ENCODE measurements around the gene LPIN1.
"Not testable (repeated sequence)": the region's sequence is repeated elsewhere in the genome, so short reads cannot be mapped to it uniquely, and the experiment has no call there.

Gene LPIN1

DNA sequence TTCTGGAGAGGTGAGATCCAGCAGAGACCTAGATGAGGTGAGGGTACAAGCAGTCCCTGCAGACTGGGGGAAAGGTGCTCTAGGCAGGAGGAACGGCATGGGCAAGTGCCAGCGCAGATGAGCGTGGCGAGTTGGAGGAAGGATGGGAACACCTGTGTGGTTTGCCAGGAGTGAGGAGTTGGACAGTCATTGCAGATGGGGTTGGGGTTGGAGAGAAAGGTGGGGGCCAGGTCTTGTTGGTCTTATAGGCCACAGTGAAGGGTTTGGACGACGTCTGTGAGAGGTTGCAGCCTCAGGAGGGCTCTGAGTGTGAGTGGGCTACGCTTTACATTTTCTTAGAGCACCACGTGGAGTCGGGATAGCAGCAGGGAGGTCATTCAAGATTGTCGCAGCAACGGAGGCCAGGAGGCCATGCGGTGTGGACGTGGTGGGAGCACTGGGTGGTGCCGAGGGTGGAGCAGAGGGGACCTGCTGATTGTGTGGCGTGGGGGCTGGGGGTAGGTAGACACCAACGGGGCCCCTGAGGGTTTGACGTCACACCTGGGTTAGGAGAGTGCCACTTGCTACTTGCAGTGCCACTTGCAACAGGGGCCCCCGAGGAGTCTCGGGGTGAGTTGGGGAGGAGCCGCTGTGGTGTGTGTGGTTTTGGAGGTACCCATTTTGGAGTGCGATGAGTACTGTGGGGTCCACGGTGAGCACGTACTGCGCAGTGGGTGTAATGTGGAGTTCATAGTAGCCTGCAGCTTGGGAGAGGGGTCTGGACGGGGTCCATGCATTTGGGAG, 66.2 kb downstream of the LPIN1 start:
- DNase-seq (ENCODE audit: low spot score): no peak

DNA sequence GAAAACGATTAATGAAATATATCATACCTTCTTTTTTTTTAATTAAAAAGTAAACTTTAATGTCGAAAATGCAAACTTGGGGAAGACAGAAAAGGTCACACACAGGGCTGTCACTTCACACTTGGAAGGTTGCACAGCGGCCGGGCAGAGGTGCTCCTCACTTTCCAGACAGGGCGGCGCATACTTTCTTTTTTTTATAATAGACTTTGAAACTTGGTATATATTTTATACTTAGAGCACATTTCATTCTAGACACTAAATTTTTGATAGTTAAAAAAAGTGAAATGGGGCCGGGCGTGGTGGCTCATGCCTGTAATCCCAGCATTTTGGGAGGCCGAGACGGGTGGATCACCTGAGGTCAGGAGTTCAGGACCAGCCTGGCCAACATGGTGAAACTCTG, 66.9 kb downstream of the LPIN1 start:
- not testable (repeated sequence) for DNase-seq (ENCODE audit: low spot score)

DNA sequence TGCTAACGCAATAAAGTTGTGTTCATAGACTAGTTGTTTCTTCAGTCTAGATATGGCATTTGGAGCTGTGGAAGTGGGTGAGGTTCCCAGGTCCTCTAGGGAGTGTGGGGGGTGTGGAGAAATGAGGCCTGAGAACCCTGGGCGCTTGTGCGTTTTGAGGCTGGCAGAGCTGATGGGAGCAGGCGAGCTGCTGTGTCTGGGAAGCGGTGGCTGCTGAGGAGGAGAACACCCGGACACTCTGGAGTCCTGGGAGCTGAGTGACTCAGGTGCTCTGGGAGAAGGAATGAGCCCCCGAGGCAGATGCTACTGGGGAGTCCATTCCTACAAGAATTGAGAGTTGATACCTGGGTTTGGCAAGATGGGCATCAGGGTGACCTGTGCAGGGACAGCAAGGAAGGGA, 67.5 kb downstream of the LPIN1 start:
- DNase-seq (ENCODE audit: low spot score): no peak

DNA sequence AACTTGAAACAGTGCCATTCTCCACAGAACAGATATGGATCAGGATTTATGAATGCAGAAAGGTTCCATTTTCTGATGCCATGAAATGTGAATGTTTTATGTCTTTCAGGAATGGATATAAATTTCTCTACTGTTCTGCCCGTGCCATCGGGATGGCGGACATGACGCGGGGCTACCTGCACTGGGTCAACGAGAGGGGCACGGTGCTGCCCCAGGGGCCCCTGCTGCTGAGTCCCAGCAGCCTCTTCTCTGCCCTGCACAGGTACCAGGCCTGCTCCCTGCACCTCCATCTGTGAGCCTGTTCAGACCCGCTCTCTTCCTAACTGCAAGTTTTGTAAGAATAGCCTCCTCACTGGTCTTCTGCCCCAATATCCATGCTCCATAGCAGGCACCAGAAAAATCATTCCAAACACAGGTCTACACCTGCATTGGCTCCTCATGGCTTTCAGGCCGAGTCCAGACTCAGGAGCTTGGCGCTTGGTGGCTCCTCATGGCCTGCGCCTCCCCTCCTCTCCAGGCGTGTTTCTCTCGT, 68.6 kb downstream of the LPIN1 start:
- DNase-seq (ENCODE audit: low spot score): no peak

DNA sequence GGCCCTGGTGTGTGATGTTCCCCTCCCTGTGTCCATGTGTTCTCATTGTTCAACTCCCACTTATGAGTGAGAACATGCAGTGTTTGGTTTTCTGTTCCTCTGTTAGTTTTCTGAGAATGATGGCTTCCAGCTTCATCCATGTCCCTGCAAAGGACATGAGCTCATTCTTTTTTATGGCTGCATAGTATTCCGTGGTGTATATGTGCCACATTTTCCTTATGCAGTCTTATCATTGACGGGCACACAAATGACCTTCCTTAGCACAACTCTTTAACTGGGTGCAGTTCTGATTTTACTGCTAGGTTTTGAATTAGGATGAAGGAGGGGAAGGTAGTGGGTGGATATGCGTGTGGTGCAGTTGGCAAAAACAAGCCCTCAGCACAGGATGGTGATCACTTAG, 70.5 kb downstream of the LPIN1 start:
- DNase-seq (ENCODE audit: low spot score): not testable (repeated sequence)

DNA sequence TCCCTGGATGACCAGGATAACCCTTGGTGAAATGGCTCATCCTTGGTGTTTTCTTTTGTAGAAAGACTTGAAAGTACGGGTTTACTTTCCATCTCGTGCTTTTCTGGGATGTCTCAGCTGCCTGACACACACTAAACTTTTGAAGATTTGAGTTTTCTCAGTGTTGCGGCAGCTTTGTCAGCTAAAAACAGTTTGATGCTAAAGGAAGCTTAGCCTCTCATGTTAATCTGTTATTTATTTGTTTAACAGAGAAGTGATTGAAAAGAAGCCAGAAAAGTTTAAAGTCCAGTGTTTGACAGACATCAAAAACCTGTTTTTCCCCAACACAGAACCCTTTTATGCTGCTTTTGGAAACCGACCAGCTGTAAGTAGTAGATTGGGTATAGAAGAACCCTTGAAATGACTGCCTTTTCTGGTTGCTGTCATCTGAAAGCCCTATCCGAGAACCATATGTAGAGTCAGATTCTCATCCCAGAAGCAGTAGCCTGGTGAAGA, 72.8 kb downstream of the LPIN1 start:
- DNase-seq (ENCODE audit: low spot score): no peak

DNA sequence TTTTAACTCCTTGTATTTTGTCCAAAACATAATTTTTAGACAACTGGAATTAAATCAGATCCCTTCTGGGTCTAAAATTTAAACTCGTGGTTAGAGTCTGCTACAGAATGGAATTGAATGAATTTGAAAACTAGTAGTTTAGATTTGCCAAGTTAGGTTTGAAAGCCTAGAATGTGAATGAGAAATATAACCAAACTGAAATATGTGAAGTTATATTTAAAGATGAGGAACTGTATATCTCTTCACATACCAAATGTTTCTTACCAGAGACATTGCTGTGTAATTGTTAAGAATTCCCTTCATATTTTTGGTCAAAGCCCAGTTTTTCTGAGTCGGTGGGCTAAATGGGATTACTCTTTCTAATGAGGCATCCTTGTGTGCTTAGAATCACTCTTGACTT, 74.2 kb downstream of the LPIN1 start:
- no peak for DNase-seq (ENCODE audit: low spot score)

DNA sequence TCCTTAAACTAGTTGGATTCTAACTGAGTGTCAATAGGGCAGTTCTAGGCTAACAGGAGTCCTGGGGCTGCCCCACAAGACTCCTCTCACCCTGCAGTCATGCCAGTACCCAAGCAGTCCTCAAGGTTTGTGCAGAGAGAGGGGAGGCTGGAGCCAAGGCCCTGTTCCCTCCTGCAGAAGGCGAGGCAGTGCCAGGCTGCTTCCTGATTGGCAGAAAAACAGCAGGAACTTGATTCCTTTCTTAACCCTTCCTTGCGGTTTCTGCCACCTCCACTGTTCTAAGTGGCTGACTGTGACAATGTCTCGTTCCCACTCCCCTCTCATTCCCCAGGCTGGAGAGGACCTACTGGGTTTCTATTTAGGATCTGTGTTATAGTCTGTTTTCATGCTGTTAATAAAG, 75.3 kb downstream of the LPIN1 start:
- no peak for DNase-seq (ENCODE audit: low spot score)

DNA sequence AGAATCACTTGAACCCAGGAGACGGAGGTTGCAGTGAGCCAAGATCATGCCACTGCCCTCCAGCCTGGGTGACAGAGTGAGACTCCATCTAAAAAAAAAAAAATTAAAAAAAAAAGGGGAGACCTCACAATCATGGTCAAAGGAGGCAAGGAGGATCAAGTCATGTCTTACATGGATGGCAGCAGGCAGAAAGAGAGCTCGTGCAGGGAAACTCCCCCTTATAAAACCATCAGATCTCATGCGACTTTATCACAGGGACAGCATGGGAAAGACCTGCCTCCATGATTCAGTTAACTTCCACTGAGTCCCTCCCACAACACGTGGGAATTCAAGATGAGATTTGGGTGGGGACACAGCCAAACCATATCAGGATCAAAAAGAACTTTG, 75.9 kb downstream of the LPIN1 start:
- not testable (repeated sequence) for DNase-seq (ENCODE audit: low spot score)

DNA sequence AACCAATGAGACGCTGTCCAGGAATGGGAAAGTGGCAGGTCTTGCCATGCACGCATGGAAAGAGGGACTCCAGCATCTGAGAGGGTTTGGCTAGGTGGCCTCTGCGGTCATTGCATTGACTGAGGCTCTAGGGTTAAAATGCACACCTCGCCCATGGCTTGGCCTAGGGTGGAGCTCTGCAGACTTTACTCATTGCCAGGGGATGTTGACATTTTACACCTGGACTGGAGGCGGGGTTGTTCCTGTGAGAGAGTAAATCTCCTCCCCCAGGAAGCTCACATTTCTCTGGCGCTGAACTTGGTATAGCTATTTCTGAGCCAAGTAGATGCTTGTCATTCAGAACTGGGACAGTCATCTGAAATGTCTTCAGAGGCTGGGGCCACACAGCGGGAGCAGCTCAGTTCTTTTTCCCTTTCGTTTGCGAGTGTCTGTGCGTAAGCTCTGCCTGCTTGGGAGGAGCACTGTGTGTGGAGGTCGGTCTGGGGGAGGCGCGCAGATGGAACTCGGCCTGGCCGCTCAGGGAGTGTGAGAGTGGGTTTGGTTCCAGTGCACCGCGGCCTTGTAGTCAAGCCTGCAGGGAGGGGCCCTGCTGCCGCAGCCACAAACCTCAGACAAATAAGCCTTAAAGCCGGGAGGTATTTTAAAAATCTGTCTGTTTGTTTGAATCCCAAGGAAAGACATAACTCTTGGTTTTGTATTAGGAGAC, 76.5 kb downstream of the LPIN1 start:
- DNase-seq (ENCODE audit: low spot score): no peak

DNA sequence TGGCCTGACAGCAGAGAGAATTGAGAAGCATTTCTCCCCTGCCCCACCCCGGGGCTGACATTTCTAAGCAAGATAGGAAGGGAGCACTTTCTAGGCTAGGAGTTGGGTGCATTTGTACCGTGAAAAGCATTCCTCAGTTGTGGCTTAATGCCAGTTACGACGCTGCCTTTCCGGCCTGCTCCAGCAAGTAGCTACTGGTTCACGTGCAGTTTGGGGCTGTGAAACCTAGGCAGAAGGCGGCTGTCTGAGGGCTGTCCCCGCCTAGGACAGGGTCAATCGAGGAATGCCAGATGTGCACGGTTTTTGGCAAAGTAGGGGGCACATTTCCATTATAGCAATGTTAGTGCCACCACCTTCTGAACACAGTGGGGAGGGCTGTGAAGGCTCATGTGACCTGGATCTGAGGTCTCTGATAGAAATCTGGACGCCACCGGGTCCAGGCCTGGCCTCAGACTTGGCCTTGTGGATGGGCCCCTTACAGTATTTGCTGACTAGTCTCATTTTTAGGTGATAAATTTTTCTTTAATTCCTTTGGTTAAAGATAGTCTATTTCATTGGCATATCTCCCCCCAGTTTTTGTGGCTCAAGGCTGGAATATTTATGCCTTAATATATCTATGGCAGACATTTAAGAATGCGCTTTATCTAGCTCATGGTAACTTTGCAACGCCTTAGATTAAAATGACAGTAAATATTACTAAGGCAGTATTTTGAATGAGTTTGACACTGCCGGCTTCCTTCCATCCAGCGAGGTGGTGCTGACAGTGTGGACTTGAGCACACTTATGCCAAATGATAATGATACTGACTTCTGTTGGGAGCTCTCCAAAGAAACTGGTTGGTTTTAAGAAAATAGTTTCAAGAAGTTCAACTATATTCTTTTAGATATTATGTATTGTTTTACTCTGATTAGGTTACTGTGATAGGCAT, 78.7 kb downstream of the LPIN1 start:
- no peak for DNase-seq (ENCODE audit: low spot score)

DNA sequence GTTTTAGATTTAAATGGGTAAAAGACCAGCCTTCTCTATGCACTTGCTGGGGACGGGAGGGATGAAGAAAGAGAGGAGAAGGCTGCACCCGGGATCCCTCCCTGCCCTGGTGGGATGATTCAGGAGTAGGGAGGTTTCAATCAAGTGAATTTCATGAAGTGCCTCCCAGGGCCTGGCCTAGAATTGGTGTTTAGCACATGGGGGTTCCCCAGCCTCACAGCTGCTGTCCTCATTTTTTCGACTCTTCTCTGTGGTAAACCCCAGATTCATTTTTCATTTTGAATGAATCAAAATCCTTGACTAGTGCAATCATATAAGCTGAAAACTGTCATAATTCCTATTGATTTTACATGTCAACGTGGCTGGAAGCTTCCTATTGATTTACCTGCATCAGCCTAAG, 81.1 kb downstream of the LPIN1 start:
- DNase-seq (ENCODE audit: low spot score): no peak

DNA sequence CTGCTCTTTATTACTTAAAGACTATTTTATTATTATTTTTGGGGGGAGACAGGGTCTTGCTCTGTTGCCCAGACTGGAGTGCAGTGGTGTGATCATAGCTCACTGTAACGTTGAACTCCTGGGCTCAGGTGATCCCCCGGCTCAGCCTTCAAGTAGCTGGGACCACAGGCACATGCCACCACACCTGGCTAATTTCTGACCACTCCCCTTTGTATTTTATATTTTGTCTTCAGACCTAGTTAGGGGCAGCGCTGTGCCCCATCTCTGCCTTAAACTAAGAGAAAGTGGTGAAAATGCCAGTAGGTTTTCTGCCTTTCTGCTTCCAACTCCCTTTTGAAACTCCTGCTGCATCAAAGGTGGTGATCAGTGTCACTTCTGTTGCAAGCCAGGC, 82.5 kb downstream of the LPIN1 start:
- no peak for DNase-seq (ENCODE audit: low spot score)

DNA sequence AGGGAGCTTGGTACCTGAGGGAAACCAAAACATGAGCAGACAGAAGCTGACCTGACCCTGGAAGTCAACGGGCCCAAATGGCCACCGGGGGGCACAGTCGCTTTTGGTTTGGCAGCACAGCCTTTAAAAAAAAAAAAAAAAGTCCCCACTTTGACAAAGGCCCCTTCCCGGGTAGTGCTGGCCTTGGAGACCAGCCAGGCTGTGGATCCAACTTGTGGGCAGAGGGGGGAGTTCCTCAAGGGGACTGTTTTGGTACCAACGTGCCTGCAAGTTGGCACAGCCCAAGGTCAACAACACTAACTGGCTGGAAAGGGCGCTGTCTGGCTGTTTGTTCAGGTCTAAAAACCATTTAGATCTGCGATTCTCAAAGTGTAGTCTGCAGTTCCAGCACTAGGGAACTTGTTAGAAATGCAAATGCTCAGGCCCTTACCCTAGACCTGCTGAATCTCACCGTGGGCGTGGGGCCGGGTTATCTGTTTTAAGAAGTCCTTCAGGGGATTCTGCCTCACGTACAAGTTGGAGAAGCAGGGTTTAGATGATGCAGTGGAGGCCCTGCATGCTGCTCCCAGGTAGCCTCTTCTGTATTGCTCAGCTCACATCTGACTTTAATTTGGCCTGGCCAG, 83.0 kb downstream of the LPIN1 start:
- DNase-seq (ENCODE audit: low spot score): no peak

DNA sequence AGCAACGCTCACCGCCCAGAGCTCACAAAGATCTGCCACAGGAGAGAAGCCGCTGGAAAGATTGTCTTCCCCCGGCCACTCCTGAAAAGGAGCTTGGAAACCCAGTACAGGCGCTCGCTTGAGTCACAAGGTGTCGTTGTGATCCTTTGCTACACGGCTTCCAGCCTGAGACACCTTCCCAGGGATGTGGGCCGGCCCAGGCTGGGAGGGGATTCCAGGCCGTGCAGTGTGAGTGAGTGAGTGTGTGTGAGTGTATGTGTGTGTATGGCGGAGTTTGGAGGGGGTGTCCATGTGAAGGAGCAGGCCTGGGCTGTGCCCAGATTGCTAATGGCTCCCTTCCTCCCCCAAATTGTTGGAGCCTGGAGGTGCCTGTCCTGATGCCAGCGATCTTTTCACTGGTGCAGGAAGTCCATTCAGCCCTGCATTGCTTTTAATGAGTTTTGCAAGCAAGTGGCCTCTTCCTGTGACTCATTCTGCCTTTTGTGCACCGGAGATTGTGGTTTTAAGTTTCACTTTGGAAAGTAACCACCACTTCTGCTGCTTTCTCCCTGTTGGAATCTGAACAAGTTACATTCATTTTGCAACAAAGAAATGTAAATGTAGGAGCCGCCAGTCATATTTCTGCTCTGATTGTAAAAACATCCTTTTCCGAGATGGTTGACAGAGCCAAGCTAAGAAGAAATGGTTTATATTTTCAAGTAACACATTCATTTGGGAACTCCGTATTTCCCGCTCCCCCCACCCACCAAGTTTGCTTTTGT, 83.7 kb downstream of the LPIN1 start:
- DNase-seq (ENCODE audit: low spot score): no peak

DNA sequence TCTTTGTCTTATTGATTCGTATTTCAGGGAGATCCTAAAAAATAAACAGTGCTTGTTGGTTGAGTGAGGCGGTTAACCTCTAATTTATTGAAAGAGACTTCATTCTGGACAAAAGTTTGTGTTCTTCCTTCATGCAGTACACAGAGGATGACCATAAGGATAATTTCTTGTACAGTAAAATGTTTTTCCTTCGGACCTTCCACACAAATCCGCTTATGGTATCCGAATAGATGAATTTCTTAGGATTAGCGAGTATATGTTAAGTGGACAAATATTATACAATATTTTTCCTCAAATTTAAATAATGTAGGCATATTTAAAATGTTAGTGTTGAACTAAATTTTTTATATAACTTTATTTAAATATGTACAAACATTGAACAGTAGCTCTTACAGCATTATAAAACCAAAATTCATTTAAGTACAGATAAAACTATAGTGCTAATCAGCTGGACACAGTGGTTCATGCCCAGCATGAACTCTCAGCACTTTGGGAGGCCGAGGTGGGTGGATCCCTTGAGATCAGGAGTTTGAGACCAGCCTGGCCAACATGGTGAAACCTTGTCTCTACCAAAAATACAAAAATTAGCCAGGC, 84.4 kb downstream of the LPIN1 start:
- no peak for DNase-seq (ENCODE audit: low spot score)

DNA sequence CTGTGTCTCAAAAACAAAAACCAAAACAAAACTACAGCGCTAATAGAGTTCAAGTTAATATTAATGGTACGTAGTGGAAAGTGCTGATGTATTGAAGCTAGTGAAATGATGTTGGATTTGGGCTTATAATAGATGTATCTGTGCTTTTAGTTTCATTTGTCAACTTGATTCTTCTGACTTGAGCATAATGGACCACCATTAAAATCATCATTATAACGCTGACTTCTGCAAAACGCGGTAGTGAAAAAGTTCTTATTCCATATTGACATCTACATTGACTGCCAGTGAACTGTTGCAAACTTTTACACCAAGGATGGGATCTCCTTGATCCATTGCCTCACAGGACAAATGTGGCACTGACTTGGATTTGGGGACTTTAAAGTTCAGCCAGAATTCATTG, 85.0 kb downstream of the LPIN1 start:
- no peak for DNase-seq (ENCODE audit: low spot score)

DNA sequence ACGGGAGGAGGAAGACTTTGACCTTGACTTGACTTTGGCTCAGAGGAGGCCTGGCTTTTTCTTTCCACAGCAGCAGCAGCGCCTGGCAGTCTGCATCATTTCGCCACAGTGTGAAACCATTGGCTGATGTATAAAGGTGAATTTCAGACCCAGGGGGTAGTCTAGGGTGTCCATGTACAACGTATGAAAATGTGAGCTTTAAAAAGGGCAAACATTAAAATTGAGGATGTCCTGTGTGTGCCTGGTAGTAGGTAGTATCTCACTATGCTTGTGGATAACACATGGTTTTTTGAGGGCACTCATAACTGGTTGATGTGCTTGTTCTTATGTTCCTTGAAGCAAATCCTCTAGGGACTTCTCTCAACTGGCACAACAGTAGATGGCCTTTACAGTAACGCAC, 86.1 kb downstream of the LPIN1 start:
- DNase-seq (ENCODE audit: low spot score): no peak

DNA sequence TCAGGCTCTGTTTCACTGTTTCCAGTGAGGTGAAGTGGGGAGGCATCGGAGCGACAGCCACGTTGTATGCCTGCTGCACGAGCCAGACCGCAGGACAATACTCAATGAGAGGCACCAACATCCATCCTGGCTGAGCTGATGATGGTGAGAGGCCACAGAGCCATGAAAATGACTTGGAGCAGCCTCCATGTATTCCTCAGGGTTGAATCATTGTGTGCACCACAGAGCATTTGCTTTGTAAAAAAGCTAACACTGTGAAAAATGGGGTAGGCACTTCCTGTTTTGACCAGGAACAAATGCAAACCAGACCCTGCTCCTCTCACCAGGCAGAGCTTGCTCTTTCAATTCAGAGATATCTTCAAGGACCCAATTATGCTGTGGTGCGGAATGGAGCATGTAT, 87.2 kb downstream of the LPIN1 start:
- DNase-seq (ENCODE audit: low spot score): no peak

DNA sequence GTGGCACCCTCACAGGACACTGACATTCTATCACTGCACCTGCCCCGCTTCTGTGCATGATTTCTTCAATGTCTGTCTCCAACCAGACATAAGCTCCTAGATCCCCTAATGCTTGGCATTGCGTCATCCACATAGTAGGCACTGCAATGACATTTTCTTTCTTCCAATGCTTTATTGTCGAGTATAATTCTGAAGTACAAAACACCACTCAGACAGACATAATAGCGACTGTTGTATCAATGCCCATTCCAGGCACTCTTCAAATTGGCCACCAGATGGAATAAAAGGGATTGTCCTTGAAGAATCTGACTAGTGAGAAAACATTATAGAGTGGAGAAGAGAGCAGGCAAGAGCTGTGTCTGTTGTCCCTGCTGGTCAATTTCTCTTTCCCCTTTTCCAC, 89.0 kb downstream of the LPIN1 start:
- DNase-seq (ENCODE audit: low spot score): no peak
